HG03175 (cell line): ENCODE results near the gene MIX23.
"Not testable (repeated sequence)": the region's sequence is repeated elsewhere in the genome, so short reads cannot be mapped to it uniquely, and the experiment has no call there.

Experiments
- ATAC-seq: cut with Tn5 transposase; IDR thresholded peaks from one replicate; pipeline ENCODE4 v1.9.1; 2021; ENCODE audit warnings: mild to moderate bottlenecking, moderate library complexity; ENCODE audit not compliant: unreplicated experiment

MIX23 gene

GRCh38 chr3:122392868-122393844 lies 10.1 kb upstream of the MIX23 start:
- ATAC-seq: no peak

- no peak for ATAC-seq
Observed at GRCh38 chr3:122391681-122392446, 8.8 kb upstream of the MIX23 start.

- no peak for ATAC-seq
Observed at GRCh38 chr3:122390665-122391064, 7.6 kb upstream of the MIX23 start.

- ATAC-seq: no peak
Observed at GRCh38 chr3:122389892-122390291, 6.9 kb upstream of the MIX23 start.

- no peak for ATAC-seq
Observed at GRCh38 chr3:122389197-122389596, 6.2 kb upstream of the MIX23 start.

GRCh38 chr3:122387709-122388108 lies 4.7 kb upstream of the MIX23 start:
- ATAC-seq: no peak

GRCh38 chr3:122383771-122384697 lies 1.0 kb upstream of the MIX23 start, which contains the start of gene FAM162A:
Gene FAM162A, plus strand, starts transcription at chr3:122384182. Its CDS starts 84 bp downstream, at chr3:122384266.
- ATAC-seq: peak; percentile 95

GRCh38 chr3:122377975-122378374 lies 5.1 kb downstream of the MIX23 start:
- no peak for ATAC-seq

GRCh38 chr3:122374034-122374433 lies 9.0 kb downstream of the MIX23 start:
- ATAC-seq: no peak

GRCh38 chr3:122366379-122366749 lies 16.7 kb downstream of the MIX23 start:
- ATAC-seq: no peak

GRCh38 chr3:122365582-122366378 lies 17.3 kb downstream of the MIX23 start:
- ATAC-seq: not testable (repeated sequence)

- no peak for ATAC-seq
Observed at GRCh38 chr3:122365073-122365472, 18.0 kb downstream of the MIX23 start.

GRCh38 chr3:122364490-122364889 lies 18.5 kb downstream of the MIX23 start:
- ATAC-seq: no peak

- ATAC-seq: no peak
Observed at GRCh38 chr3:122362026-122362425, 21.0 kb downstream of the MIX23 start.

- no peak for ATAC-seq
Observed at GRCh38 chr3:122358703-122359032, 24.4 kb downstream of the MIX23 start.

- no peak for ATAC-seq
Observed at GRCh38 chr3:122357828-122358702, 25.0 kb downstream of the MIX23 start.

GRCh38 chr3:122356402-122356801 lies 26.6 kb downstream of the MIX23 start:
- ATAC-seq: no peak

GRCh38 chr3:122355612-122356011 lies 27.4 kb downstream of the MIX23 start:
- ATAC-seq: no peak

GRCh38 chr3:122353893-122354401 lies 29.1 kb downstream of the MIX23 start:
- ATAC-seq: no peak
